Loucy (cell line): ENCODE results near the gene CACFD1.

Experiments used
- H2AFZ ChIP-seq: fragments of 200-600 bp; sonication (generic); 2 replicates; pipeline ENCODE4 v1.6.0; 2016; ENCODE audit warnings: antibody characterized with exemption, mild to moderate bottlenecking, low read length, moderate library complexity
- H3F3A ChIP-seq: fragments of 200-600 bp; 2 replicates; pipeline ENCODE4 v1.6.0; 2016; ENCODE audit warnings: antibody characterized with exemption, low read depth, mild to moderate bottlenecking
- H3K27me3 ChIP-seq: fragments of 200-600 bp; sonication (generic); 2 replicates; pipeline ENCODE4 v1.6.1; 2014; ENCODE audit warnings: low read length, mild to moderate bottlenecking; ENCODE audit not compliant: insufficient read depth, poor library complexity, severe bottlenecking
- H3K36me3 ChIP-seq: fragments of 200-600 bp; sonication (generic); 2 replicates; pipeline ENCODE4 v1.6.1; 2016; ENCODE audit warnings: low read length; ENCODE audit not compliant: insufficient read depth
- H3K4me1 ChIP-seq: fragments of 200-600 bp; sonication (generic); 2 replicates; pipeline ENCODE4 v1.5.1; 2014; ENCODE audit warnings: low read length, mild to moderate bottlenecking; ENCODE audit not compliant: insufficient read depth, poor library complexity, severe bottlenecking
- H3K4me2 ChIP-seq: fragments of 200-600 bp; sonication (generic); 2 replicates; pipeline ENCODE4 v1.6.0; 2014; ENCODE audit warnings: antibody characterized with exemption, low read length, low read depth, mild to moderate bottlenecking; ENCODE audit not compliant: poor library complexity, severe bottlenecking
- H3K4me3 ChIP-seq: fragments of 200-600 bp; sonication (generic); 2 replicates; pipeline ENCODE4 v1.5.1; 2014; ENCODE audit warnings: low read length, mild to moderate bottlenecking, mixed read lengths; ENCODE audit not compliant: poor library complexity, severe bottlenecking
- H3K79me2 ChIP-seq: fragments of 200-600 bp; sonication (generic); 2 replicates; pipeline ENCODE4 v1.6.1; 2014; ENCODE audit warnings: low read length; ENCODE audit not compliant: insufficient read depth
- H3K9ac ChIP-seq: fragments of 200-600 bp; sonication (generic); 2 replicates; pipeline ENCODE4 v1.6.0; 2014; ENCODE audit warnings: mild to moderate bottlenecking, low read depth, low read length, moderate library complexity; ENCODE audit not compliant: poor library complexity, severe bottlenecking
- H3K9me2 ChIP-seq: fragments of 200-600 bp; sonication (generic); replicated peaks from 2 replicates; pipeline ENCODE4 v1.6.1; 2016; ENCODE audit warnings: low read depth, low read length, mixed read lengths
- H3K9me3 ChIP-seq: fragments of 200-600 bp; sonication (generic); 2 replicates; pipeline ENCODE4 v1.6.1; 2014; ENCODE audit warnings: mild to moderate bottlenecking, antibody characterized with exemption, low read length, low read depth; ENCODE audit not compliant: insufficient read depth
- H4K20me1 ChIP-seq: fragments of 200-600 bp; sonication (generic); 2 replicates; pipeline ENCODE4 v1.6.0; 2014; ENCODE audit warnings: antibody characterized with exemption, low read length, mild to moderate bottlenecking; ENCODE audit not compliant: insufficient read depth, poor library complexity, severe bottlenecking
- CTCF ChIP-seq: fragments of 200-600 bp; sonication (generic); conservative IDR thresholded peaks from 2 replicates; pipeline ENCODE4 v1.5.1; 2014; ENCODE audit warnings: mild to moderate bottlenecking, antibody characterized with exemption, low read length
- EZH2phosphoT487 ChIP-seq: fragments of 200-600 bp; IDR thresholded peaks from 2 replicates; pipeline ENCODE4 v1.6.1; 2018; ENCODE audit warnings: antibody characterized with exemption, mild to moderate bottlenecking, moderate library complexity, borderline replicate concordance

The CACFD1 gene

GRCh38 chr9:133439337-133439736, 20.4 kb upstream of the CACFD1 start:
- Histone ChIP-seq H3K36me3 (no peaks in the 10 kb centered on the region), H3K4me2 (no peak overlapping the region), H4K20me1 (no peaks in the 10 kb centered on the region), H3K9me2 (no peaks in the 10 kb centered on the region), H3K4me3 (no peak overlapping the region), H3K79me2 (no peaks in the 10 kb centered on the region), H3K9ac (no peak overlapping the region), H3F3A (no peaks in the 10 kb centered on the region), H2AFZ (no peak overlapping the region), H3K9me3 (no peaks in the 10 kb centered on the region), H3K27me3 (no peaks in the 10 kb centered on the region), H3K4me1 (peaks cover 6% of the 10 kb centered on the region)
- TF ChIP-seq EZH2phosphoT487 (no peak), CTCF (no peak)

- Histone ChIP-seq H3K79me2 (no peaks in the 10 kb centered on the region), H2AFZ (no peak overlapping the region), H3K9ac (no peak overlapping the region), H3K36me3 (no peaks in the 10 kb centered on the region), H3K4me3 (no peak overlapping the region), H3F3A (no peaks in the 10 kb centered on the region), H4K20me1 (no peaks in the 10 kb centered on the region), H3K9me3 (no peaks in the 10 kb centered on the region), H3K4me1 (peaks cover 6% of the 10 kb centered on the region), H3K4me2 (no peak overlapping the region), H3K27me3 (no peaks in the 10 kb centered on the region), H3K9me2 (no peaks in the 10 kb centered on the region)
- TF ChIP-seq CTCF, result no peak
- TF ChIP-seq EZH2phosphoT487, result no peak
Measured at GRCh38 chr9:133440874-133441273, 18.9 kb upstream of the CACFD1 start.

GRCh38 chr9:133441571-133441970, 18.2 kb upstream of the CACFD1 start:
- Histone ChIP-seq H3K36me3 (no peaks in the 10 kb centered on the region), H3K4me3 (no peak overlapping the region), H3K4me1 (peaks cover 6% of the 10 kb centered on the region), H3K9ac (peak overlapping the region; percentile 27), H3F3A (no peaks in the 10 kb centered on the region), H3K27me3 (no peaks in the 10 kb centered on the region), H3K9me2 (no peaks in the 10 kb centered on the region), H4K20me1 (no peaks in the 10 kb centered on the region), H3K9me3 (no peaks in the 10 kb centered on the region), H3K4me2 (no peak overlapping the region), H2AFZ (no peak overlapping the region), H3K79me2 (no peaks in the 10 kb centered on the region)
- no peak for TF ChIP-seq CTCF
- TF ChIP-seq EZH2phosphoT487, result no peak
